ENCODE measurements around the gene SLC45A1. TPM values are rescaled to one million over a fixed set of nuclear protein-coding genes. Genes with fewer than 3 reads are reported as not detected.

The SLC45A1 gene
- total RNA-seq, 2 experiments from 2014 or later: 0.48 to 0.49 TPM

GRCh38 chr1:8349473-8349865 lies 31.6 kb downstream of the SLC45A1 start:
- intact Hi-C loops (cut with DNase I, micrococcal nuclease): loop anchor here (1.0 to 10.0 kb wide), 6 partner anchors 31 to 682 kb away; partner anchors contain the start of gene SLC45A1 (in 1 of the 2)
- Mint-ChIP-seq H3K27me3 (peaks cover 2% of the 10 kb centered on the region), H3K36me3 (ENCODE audit: low read depth) (peaks cover 4% of the 10 kb centered on the region), H3K27ac (no peak overlapping the region), H3K4me3 (no peak overlapping the region), H3K9me3 (ENCODE audit: low read depth) (no peaks in the 10 kb centered on the region), H3K4me1 (peaks cover 3% of the 10 kb centered on the region)
- CTCF ChIA-PET: interaction anchor here (0.6 to 3.2 kb wide), 14 partner anchors 25 to 500 kb away, joined by 3 to 36 read pairs (median 4); no protein-coding TSS in a partner anchor
- POLR2A ChIA-PET: no interaction called here
- no peak for DNase-seq
- no peak for ATAC-seq

- ChIA-PET CTCF (interaction anchor here (0.6 to 3.2 kb wide), 15 partner anchors 26 to 499 kb away, joined by 3 to 36 read pairs (median 5); no protein-coding TSS in a partner anchor), POLR2A (no interaction called here)
- DNase-seq: no peak
- Mint-ChIP-seq H3K9me3 (ENCODE audit: low read depth) (no peaks in the 10 kb centered on the region), H3K4me1 (peaks cover 3% of the 10 kb centered on the region), H3K27me3 (peaks cover 2% of the 10 kb centered on the region), H3K36me3 (ENCODE audit: low read depth) (peaks cover 6% of the 10 kb centered on the region), H3K27ac (no peak overlapping the region), H3K4me3 (no peak overlapping the region)
- intact Hi-C loops (cut with DNase I, micrococcal nuclease): loop anchor here (1.0 to 10.0 kb wide), 6 partner anchors 31 to 683 kb away; partner anchors contain the start of gene SLC45A1 (in 1 of the 2)
- ATAC-seq: no peak
These were observed 32.0 kb downstream of the SLC45A1 start for GRCh38 chr1:8349961-8350360.

DNA sequence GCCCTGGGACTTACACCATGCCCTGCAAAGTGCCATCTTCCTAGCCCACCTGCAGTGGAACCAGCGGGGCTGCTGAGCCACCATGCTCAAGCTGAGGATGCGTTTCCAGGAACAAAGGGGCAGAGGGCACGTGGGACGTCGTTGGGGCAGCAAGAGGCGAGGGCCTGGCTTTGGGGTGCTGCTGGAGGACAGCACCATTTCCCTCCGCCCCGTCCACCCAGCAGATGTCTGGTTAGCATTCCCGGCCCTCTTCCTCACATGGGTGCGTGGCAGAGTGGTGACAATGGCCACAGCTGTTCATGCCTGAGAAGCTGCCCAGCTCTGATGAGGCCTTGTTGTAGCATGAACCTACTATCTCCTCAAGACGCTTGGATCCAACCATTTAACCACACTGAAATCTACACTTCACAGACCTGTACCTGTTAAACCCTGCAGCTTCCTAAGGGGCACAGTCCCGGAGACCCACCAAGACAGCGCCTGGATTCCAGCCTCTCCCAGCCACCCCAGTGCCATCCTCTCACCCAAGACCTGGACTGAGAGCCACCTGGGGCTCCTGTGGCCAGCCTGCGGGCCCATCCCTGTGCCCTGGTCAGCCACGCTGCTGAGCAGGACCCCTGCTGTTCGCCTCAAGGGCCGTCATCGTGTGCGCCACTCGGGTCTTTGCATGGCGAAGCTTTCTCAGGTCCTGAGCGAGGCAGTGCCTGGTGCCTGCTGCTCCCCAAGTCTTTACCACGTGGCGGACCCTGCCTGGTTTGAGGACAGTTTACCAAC lies 33.2 kb downstream of the SLC45A1 start:
- H3K9me3 Mint-ChIP-seq (ENCODE audit: low read depth): no peaks in the 10 kb centered on the region
- no peak for ATAC-seq
- peaks cover 3% of the 10 kb centered on the region for H3K4me1 Mint-ChIP-seq
- DNase-seq: no peak
- intact Hi-C loops (cut with DNase I, micrococcal nuclease): no loop called here
- ChIA-PET POLR2A (no interaction called here), CTCF (interaction anchor here (0.6 to 3.2 kb wide), 15 partner anchors 20 to 498 kb away, joined by 3 to 36 read pairs (median 5); no protein-coding TSS in a partner anchor)
- peaks cover 10% of the 10 kb centered on the region for H3K36me3 Mint-ChIP-seq (ENCODE audit: low read depth)
- H3K27me3 Mint-ChIP-seq: peaks cover 2% of the 10 kb centered on the region
- no peak overlapping the region for H3K27ac Mint-ChIP-seq
- H3K4me3 Mint-ChIP-seq: no peak overlapping the region

- Mint-ChIP-seq H3K27ac (no peak overlapping the region), H3K4me1 (peaks cover 3% of the 10 kb centered on the region), H3K27me3 (peaks cover 2% of the 10 kb centered on the region), H3K36me3 (ENCODE audit: low read depth) (peaks cover 15% of the 10 kb centered on the region), H3K9me3 (ENCODE audit: low read depth) (no peaks in the 10 kb centered on the region), H3K4me3 (no peak overlapping the region)
- ChIA-PET CTCF (interaction anchor here (0.6 to 3.2 kb wide), 13 partner anchors 19 to 508 kb away, joined by 3 to 36 read pairs (median 5); no protein-coding TSS in a partner anchor), POLR2A (no interaction called here)
- peak; percentile 46 for DNase-seq
- peak; percentile 36 for ATAC-seq
- intact Hi-C loops (cut with DNase I, micrococcal nuclease): no loop called here
These were observed 34.0 kb downstream of the SLC45A1 start for GRCh38 chr1:8351693-8352470.

GRCh38 chr1:8352471-8352845 lies 34.5 kb downstream of the SLC45A1 start:
- Mint-ChIP-seq H3K27ac (peak overlapping the region; percentile 12), H3K27me3 (peaks cover 2% of the 10 kb centered on the region), H3K36me3 (ENCODE audit: low read depth) (peaks cover 17% of the 10 kb centered on the region), H3K4me1 (peaks cover 3% of the 10 kb centered on the region), H3K4me3 (no peak overlapping the region), H3K9me3 (ENCODE audit: low read depth) (no peaks in the 10 kb centered on the region)
- ATAC-seq: no peak
- POLR2A ChIA-PET: no interaction called here
- DNase-seq: no peak
- CTCF ChIA-PET: interaction anchor here (0.9 to 2.2 kb wide), 5 partner anchors 19 to 507 kb away, joined by 3 to 7 read pairs (median 4); no protein-coding TSS in a partner anchor
- intact Hi-C loops (cut with DNase I, micrococcal nuclease): no loop called here

DNA sequence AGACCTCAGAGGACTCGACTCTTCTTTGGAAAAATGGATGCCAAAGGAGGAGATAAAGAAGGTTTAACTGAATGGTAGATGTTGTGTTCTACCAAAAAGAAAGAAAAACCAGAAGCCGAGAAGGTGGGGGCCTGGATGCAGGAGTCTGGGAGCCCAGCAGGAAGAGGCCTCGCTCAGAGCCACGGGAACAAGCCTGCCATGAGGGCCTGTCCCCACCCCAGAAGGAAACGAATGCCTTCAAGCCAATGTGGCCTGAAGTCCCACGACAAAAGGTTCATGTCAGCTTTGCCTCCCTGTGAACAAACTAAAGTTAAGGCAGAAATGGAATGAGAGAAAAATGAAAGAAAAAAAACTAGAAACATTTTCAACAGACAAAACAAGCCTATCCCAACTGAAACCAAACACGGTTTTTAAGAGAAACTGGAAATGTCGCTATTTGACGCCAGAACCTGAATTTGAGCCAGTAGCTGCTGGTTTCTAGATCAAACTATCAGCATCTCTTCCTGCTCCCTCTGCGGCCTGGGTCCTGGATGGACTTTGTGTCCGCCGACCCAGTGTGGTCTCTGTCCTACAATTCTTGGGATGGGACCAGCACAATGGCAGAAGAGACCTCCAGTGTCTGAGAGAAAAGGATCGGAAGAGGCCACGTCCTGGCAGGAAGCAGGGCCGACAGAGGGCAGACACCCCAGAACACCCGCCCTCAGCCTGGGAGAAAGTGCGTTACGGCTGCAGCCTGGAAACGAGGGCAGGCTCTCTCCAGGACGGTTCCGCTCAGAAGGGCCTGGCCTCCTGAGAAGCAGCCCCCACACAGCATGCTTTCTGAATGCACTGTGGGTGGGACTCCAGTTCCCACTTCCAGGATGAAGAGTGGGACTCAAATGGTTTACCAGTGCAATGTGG lies 35.2 kb downstream of the SLC45A1 start:
- peaks cover 2% of the 10 kb centered on the region for H3K27me3 Mint-ChIP-seq
- no peaks in the 10 kb centered on the region for H3K9me3 Mint-ChIP-seq (ENCODE audit: low read depth)
- no peak for DNase-seq
- H3K27ac Mint-ChIP-seq: peak overlapping the region; percentile 12
- ATAC-seq: no peak
- peaks cover 3% of the 10 kb centered on the region for H3K4me1 Mint-ChIP-seq
- peaks cover 22% of the 10 kb centered on the region for H3K36me3 Mint-ChIP-seq (ENCODE audit: low read depth)
- ChIA-PET CTCF (interaction anchor here (0.9 to 2.2 kb wide), 5 partner anchors 18 to 506 kb away, joined by 3 to 7 read pairs (median 4); no protein-coding TSS in a partner anchor), POLR2A (no interaction called here)
- intact Hi-C loops (cut with DNase I, micrococcal nuclease): no loop called here
- no peak overlapping the region for H3K4me3 Mint-ChIP-seq

DNA sequence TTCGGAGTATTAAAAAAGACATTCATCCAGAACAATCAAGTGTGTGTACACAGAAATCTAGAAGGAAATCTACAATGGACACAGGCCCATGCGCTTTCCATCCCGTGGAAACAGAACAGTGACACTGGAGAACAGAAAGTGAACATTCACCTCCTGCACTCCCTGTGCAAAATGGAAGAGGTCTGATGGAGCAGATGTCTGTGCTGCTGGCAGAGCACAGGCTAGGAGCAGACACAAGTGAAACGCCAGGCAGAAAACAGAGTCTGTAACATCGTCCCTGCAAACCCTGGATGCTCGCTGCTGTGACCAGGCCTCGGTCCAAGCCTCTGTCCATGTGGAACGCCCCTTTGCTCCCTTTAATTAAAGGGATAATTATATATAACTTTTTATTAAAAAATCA lies 36.1 kb downstream of the SLC45A1 start:
- no peak for ATAC-seq
- intact Hi-C loops (cut with DNase I, micrococcal nuclease): no loop called here

GRCh38 chr1:8355439-8356255 lies 37.7 kb downstream of the SLC45A1 start:
- ChIA-PET POLR2A (no interaction called here), CTCF (no interaction called here)
- Mint-ChIP-seq H3K36me3 (ENCODE audit: low read depth) (peaks cover 25% of the 10 kb centered on the region), H3K9me3 (ENCODE audit: low read depth) (no peaks in the 10 kb centered on the region), H3K4me3 (no peak overlapping the region), H3K27ac (no peak overlapping the region), H3K4me1 (no peaks in the 10 kb centered on the region), H3K27me3 (no peaks in the 10 kb centered on the region)
- no peak for DNase-seq
- ATAC-seq: no peak
- intact Hi-C loops (cut with DNase I, micrococcal nuclease): no loop called here

More for the DNA sequence above, 36.1 kb downstream of the SLC45A1 start:
- Mint-ChIP-seq H3K9me3 (ENCODE audit: low read depth) (no peaks in the 10 kb centered on the region), H3K4me3 (no peak overlapping the region), H3K36me3 (ENCODE audit: low read depth) (peaks cover 24% of the 10 kb centered on the region), H3K27me3 (no peaks in the 10 kb centered on the region), H3K27ac (peak overlapping the region; percentile 51), H3K4me1 (no peaks in the 10 kb centered on the region)
- POLR2A ChIA-PET: no interaction called here
- no peak for DNase-seq
- CTCF ChIA-PET: no interaction called here

DNA sequence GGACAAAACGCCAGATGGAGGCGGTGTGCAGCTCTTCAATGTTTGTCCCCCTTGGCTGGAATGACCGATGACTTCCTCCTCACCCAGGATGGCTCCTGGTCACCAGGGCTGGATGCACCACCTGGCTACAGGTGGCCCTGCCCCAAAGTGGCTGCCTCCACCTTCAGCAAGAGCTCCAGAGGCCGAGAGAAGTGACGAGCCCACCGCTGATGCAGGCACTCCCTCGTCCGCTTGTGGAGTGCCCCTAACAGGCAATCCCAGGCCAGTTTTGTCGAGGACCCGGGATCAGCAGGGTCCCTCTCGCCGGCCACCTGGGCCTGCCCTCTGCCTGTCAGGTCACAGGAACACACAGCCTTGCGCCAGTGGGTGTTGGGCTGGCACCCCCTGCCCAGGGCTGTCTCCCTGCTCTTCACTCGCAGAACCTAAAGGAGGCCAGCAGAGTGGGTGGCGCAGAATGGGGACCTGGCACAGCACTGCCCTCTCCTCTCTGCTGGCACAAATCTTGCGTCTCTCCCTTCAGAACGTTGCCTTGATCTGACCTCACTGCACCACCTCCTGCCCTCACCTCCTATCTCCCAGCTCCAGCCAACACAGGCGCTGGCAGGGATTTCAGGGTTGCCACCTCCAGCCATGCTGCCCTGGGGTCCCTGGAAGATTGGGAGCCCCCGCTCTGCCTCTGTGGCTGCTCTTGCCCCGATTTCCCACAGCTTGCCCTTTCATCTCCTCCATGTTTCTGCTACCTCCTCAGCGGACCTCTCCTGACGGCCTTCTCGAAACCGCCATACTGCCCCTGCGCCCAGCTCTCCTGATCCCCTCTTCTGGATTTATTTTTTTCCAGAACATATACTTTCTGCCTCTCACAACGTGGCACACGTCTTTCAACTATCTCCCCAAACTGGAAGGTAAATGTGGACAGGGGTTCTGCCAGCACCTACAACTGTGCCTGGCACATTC lies 38.6 kb downstream of the SLC45A1 start:
- H3K36me3 Mint-ChIP-seq (ENCODE audit: low read depth): peaks cover 28% of the 10 kb centered on the region
- peak overlapping the region; percentile 28 for H3K27ac Mint-ChIP-seq
- ChIA-PET CTCF (no interaction called here), POLR2A (no interaction called here)
- no peaks in the 10 kb centered on the region for H3K27me3 Mint-ChIP-seq
- no peaks in the 10 kb centered on the region for H3K9me3 Mint-ChIP-seq (ENCODE audit: low read depth)
- intact Hi-C loops (cut with DNase I, micrococcal nuclease): no loop called here
- no peak overlapping the region for H3K4me3 Mint-ChIP-seq
- DNase-seq (no peak), ATAC-seq (no peak)
- no peaks in the 10 kb centered on the region for H3K4me1 Mint-ChIP-seq
